NOMO-1 treated with DMSO at 0.1 percent for 48 hours (cell line): ENCODE data around the gene VSIG10.
A peak's percentile ranks its signal among the peaks of the same experiment; 100 is the strongest.
"Not testable (repeated sequence)": the region's sequence is repeated elsewhere in the genome, so short reads cannot be mapped to it uniquely, and the experiment has no call there.

ENCODE experiments used
- DNase-seq: peaks from one replicate; lab custom pipeline; 2025; ENCODE audit not compliant: unreplicated experiment; lab: John Stamatoyannopoulos, UW

Gene VSIG10

GRCh38 chr12:118034429-118035189 lies 69.2 kb downstream of the VSIG10 start:
- no peak for DNase-seq

DNA sequence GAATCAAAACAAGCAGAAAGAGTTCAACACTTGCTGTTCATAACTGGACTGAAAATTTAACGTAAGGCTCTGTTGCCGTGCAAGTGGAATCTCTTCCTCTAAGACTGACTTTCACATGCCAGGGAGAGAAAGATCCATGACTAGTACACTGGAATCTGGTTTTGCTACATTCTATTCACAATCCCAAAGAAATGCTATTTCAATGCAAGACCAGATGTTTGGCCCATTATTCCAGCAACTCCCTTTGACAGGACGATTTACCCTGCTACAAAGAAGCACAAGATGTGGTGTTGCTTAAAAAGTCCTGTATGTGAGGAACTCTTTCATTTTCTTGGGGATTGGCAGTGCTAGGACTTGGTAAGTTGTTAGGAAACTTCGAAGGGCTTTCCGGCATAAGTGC lies 69.9 kb downstream of the VSIG10 start:
- no peak for DNase-seq

DNA sequence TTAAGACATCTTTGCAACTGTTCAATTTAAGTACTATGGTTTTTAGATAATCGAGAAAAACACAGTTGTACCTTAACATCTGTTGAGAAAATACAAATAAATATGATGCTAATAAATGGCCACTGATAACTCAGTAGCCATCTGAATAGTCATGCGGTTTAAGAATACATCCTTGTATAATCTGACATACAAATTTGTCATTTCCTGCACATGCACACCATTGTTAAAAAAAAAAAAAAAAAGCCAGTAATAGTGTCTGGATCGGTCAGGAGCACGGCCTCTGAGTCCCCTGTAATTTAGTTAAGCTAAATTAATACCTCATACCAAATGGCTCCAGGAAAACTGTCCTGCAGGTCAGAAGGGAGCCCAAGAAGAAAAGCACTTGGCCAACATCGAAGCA lies 70.5 kb downstream of the VSIG10 start:
- DNase-seq = no peak

- no peak for DNase-seq
These were observed 71.6 kb downstream of the VSIG10 start for GRCh38 chr12:118032188-118032587.

GRCh38 chr12:118029166-118029565 lies 74.6 kb downstream of the VSIG10 start:
- no peak for DNase-seq

DNA sequence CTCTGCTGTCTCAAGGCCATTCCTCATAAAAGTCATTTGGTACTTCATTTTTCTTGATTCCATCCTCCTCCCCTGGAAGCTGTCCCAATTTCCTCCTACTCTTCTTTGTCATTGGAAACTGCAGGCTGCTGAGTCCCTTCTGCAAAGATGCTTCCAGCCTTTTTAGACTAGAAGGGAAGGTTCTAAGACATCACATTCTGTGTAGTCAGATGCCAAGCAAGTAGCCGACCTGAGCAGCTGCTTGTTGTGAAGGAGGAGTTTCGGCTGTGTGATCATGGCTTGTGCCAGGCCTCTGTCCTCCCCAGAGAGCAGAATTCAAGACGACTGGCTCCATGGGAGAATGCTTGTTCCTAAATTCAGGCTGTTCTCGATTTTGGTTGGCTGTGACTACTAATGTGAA lies 78.6 kb downstream of the VSIG10 start:
- DNase-seq = no peak

DNA sequence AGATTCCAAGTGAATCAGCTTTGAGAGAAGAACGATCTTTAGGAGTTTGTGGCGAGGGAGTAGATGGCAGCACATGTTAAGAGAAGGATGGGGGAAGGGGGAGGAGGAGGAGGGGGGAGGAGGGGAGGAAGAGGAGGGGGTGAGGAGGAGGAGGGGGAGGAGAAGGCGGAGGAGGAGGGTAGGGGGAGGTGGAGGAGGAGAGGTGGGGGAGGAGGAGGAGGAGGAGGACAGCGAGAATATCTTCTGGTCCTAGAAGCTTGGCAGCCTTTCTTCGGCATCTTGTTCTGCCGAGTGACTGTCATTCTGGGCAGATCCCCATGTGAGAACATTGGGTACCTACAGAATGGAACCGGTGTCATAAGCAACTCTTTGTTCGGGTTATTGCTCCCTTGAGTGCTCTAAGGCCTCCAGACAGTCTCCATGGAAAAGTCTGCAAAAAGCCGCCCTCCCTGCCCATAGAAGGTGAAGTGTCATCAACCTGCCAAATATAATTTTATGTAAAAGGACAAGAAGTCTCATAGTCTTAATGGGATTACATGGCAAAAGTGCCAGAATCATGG lies 80.4 kb downstream of the VSIG10 start:
- no peak for DNase-seq

- no peak for DNase-seq
These were observed 81.1 kb downstream of the VSIG10 start for GRCh38 chr12:118022728-118023109.

DNA sequence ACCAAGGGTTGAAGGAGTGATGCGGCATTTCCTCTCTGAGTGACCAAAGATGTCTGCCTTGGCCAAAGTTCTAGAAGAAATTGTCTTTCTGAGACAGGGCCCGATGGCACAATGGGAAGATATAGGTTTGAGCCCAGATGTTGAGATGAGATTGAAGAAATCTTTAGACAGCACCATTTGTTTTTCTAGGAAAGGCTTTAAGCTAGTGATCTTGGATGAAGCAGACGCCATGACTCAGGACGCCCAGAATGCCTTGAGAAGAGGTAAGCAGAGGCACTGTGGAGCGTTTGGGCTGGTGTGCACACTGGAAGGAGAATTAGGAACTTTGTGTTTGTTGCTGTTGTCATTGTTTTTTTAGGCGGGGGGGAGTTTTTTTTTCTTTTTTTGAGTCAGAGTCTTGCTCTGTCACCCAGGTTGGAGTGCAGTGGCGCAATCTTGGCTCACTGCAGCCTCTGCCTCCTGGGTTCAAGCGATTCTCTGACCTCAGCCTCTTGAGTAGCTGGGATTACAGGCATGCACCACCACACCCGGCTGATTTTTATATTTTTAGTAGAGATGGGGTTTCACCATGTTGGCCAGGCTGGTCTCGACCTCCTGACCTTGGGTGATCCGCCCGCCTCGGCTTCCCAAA lies 81.6 kb downstream of the VSIG10 start:
- not testable (repeated sequence) for DNase-seq

DNA sequence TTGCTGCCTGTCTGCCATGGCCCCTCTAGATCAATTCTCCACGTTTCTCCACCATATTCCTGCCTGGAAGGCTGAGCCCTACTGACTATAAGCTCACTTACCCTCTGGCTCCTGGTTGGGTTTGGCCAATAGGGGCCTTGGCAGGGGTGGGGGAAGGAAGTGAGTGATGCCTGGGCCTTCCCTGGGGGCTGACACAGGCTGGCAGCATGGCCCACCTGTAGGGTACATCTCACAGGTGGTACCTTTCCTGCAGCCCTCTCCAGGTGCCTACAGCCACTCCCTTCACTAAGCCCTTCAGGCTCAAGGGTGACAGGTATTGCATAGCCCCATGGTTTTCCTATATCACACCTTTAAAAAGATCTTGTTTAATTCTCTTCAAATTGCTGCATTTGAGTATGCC lies 83.8 kb downstream of the VSIG10 start:
- DNase-seq = no peak

GRCh38 chr12:118017926-118018325 lies 85.9 kb downstream of the VSIG10 start:
- DNase-seq = no peak

- DNase-seq = peak; percentile 94
These were observed 87.2 kb downstream of the VSIG10 start, which contains the start of gene RFC5 for GRCh38 chr12:118016424-118017264. TSS of gene RFC5 (plus strand) at chr12:118016703. CDS start at chr12:118016828, 125 bp downstream.

DNA sequence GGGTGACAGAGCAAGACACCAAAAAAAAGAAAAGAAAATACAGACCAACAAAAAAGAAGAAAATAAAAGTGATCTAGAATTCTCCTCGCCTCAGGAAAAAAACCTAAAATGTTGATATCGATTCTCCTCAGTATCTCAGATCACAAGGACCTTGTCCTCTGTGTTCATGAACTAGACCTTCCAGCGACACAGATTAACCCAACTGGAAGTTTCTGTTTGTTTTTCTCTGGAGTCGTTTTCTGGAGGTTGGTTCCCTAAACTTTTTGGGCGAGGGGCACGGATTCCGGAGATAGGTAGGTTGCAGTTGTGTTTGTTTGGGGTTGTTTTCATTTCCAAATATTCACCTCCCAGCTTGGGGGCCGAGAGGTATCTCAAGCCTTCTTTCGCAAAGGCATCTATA lies 87.9 kb downstream of the VSIG10 start:
- DNase-seq = no peak

GRCh38 chr12:118015306-118015705 lies 88.5 kb downstream of the VSIG10 start:
- DNase-seq = no peak
